Spleen (tissue), 11 donors: ENCODE measurements around the gene ZDHHC11. TPM values are rescaled to one million over a fixed set of nuclear protein-coding genes. Genes with fewer than 3 reads are reported as not detected.

Source experiments
- DNase-seq: peaks from one replicate; pipeline ENCODE4 v3.0.0-alpha.2; 2020
- H3K27ac ChIP-seq, 8 donors: fragments of 200-600 bp; sonication (generic) in 7 of 8; 1 replicate in 4 of 8; 2 replicates in 4 of 8; pipeline versions ENCODE4 v1.5.0 to v1.8.0; 2016 to 2021; ENCODE audit warnings: inconsistent platforms in 4 of 8, mild to moderate bottlenecking in 4 of 8, moderate library complexity in 1 of 8
- H3K27me3 ChIP-seq, 7 donors: fragments of 200-600 bp; sonication (generic) in 6 of 7; replicated peaks in 1 of 7; 1 replicate in 4 of 7; 2 replicates in 3 of 7; pipeline versions ENCODE4 v1.5.0 to v1.8.0; 2016 to 2021; ENCODE audit warnings: inconsistent platforms in 3 of 7, mild to moderate bottlenecking in 1 of 7
- H3K36me3 ChIP-seq, 6 donors: fragments of 200-600 bp; sonication (generic) in 5 of 6; 1 replicate in 4 of 6; 2 replicates in 2 of 6; pipeline versions ENCODE4 v1.5.0 to v1.8.0; 2016 to 2021; ENCODE audit warnings: inconsistent platforms in 2 of 6
- H3K4me1 ChIP-seq, 6 donors: fragments of 200-600 bp; sonication (generic) in 5 of 6; 1 replicate in 3 of 6; 2 replicates in 3 of 6; pipeline versions ENCODE4 v1.5.0 to v1.8.0; 2016 to 2021; ENCODE audit warnings: inconsistent platforms in 3 of 6
- H3K4me3 ChIP-seq, 8 donors: fragments of 200-600 bp; sonication (generic) in 7 of 8; 1 replicate in 4 of 8; 2 replicates in 4 of 8; pipeline versions ENCODE4 v1.5.0 to v1.8.0; 2016 to 2021; ENCODE audit warnings: inconsistent platforms in 4 of 8, mild to moderate bottlenecking in 4 of 8, moderate library complexity in 2 of 8
- H3K9me3 ChIP-seq, 8 donors: fragments of 200-600 bp; sonication (generic) in 7 of 8; 1 replicate in 4 of 8; 2 replicates in 4 of 8; pipeline versions ENCODE4 v1.5.0 to v1.8.0; 2016 to 2021; ENCODE audit warnings: inconsistent platforms in 4 of 8
- POLR2A ChIP-seq, 3 donors: fragments of 450-650 bp; IDR thresholded peaks; one replicate each; pipeline ENCODE4 v1.5.1; 2017; ENCODE audit warnings: antibody characterized with exemption in 3 of 3, mild to moderate bottlenecking in 1 of 3
- POLR2AphosphoS5 ChIP-seq, 3 donors: sonication (generic); formaldehyde crosslinking; IDR thresholded peaks; one replicate each; pipeline ENCODE4 v1.5.1; 2017; ENCODE audit warnings: antibody characterized with exemption in 3 of 3
- WGBS, 5 donors: extraction: QIAGEN DNeasy Blood & Tissue Kit in 3 of 5; methylation state at CpG; one replicate each; pipeline versions ENCODE4 v1.1.5 to v1.1.7; 2013 to 2018; 5-methylcytosine and 5-hydroxymethylcytosine counted together
- intact Hi-C: fragments of 100-400 bp; cut with DNase I; formaldehyde crosslinking; loops from one replicate; pipeline ENCODE4 v1.15.0; 2023; ENCODE audit warnings: low total_unique reads
- polyA plus RNA-seq, 3 donors: library from polyadenylated mRNA; stranded (reverse); fragments of 200-250 nt; gene quantifications; one replicate each; pipeline ENCODE4 v1.2.1, GENCODE V29; 2013
- total RNA-seq, 7 donors: library from RNA; depleted of rRNA in 3 of 7; stranded (reverse); fragments of >200 nt in 3 of 7; fragmentation: NEBNext Ultra II Directional in 4 of 7; extraction: Animal tissue kit (Norgen Biotek cat#: 25700) in 4 of 7; gene quantifications; one replicate each; pipeline versions ENCODE4 v1.1.0 to v1.2.1, GENCODE V29; 2016 to 2021
- TF ChIP-seq, protein P1 (sequence below), 11 experiments: fragments of 200-600 bp in 7 of 11; fragments of 450-650 bp in 4 of 11; sonication (generic) in 4 of 11; IDR thresholded peaks in 8 of 11; conservative IDR thresholded peaks in 3 of 11; 1 replicate in 7 of 11; 2 replicates in 4 of 11; pipeline versions ENCODE4 v1.4.0 to v1.8.0; 2016 to 2021; ENCODE audit warnings: antibody characterized with exemption in 11 of 11, inconsistent platforms in 4 of 11, mild to moderate bottlenecking in 1 of 11
- donor health status: healthy with polysubstance abuse.
- donor health status: DM: no; HTN: no; CAD: no; lungs with moderate emphysema.
- donor health status: DM: no; HTN: no; CAD: no.
- donor health status: Bipolar disorder and iron deficiency.
- donor health status: healthy.
- donor health status: DM: no; HTN: no; CAD: no.
- donor health status: DM: yes; HTN: yes; CAD: no.

ZDHHC11 gene
- total and polyA plus RNA-seq, 10 donors = 1.3 to 75.0 (median 6.4) TPM

DNA sequence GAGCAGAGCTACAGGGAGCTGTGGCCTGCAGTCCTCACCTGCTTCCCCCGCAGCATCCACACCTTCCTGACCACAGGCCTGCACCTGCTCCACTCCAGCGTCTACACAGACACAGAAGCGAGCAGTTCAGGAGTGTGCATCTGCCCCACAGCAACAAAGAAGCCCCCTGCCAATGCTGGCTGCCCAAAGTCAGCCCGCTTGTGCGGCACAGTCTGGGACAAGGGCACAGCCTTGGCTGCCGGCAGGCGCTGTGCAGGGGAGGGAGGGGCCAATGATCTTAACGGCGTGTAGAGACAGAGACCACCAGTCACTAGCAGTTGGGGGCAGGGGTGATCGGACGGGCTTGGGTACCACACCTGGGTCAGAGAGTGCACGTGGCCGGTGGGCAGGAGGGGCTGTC, 35.2 kb upstream of the ZDHHC11 start:
- peaks cover 8 to 100% (median 92%) of the 10 kb centered on the region in 6 donors for H3K36me3 ChIP-seq
- no peak overlapping the region for H3K27ac ChIP-seq
- peak; percentile 64 for DNase-seq
- 92 to 96% (median 93%) methylated on average over 12 to 13 of the region's 13 CpGs for WGBS, 5 donors
- no peaks in the 10 kb centered on the region for H3K9me3 ChIP-seq
- H3K27me3 ChIP-seq = no peaks in the 10 kb centered on the region
- intact Hi-C loops = no loop called here
- peaks cover under 1 to 13% (median 8%) of the 10 kb centered on the region in 6 donors for H3K4me1 ChIP-seq
- TF ChIP-seq POLR2A (IDR thresholded peaks at IDR 0.05) (no peak), POLR2AphosphoS5 (IDR thresholded peaks at IDR 0.05) (peak in 1 of 3 donors; percentile 15)
- H3K4me3 ChIP-seq = no peak overlapping the region

DNA sequence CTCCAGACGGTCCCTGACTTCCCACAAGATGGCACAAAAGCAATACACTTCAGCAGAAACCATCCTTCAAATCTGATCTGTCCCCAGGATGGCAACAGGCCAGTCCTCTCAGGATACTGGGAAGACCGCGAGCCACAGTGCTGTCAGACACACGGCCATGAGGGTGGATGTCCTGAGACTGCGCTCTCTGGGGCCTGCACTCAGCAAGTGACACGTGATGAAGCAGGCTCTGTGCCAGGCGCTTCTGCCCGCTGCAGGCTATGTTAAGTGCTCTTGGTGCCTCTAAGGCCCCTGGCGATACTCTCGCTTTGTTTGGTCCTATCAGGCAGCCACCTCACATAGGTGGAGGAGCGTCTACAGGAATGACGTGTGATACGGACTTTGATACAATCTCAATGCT, 34.7 kb upstream of the ZDHHC11 start:
- Histone ChIP-seq H3K4me3 (no peak overlapping the region), H3K36me3 (peaks cover 8 to 100% (median 93%) of the 10 kb centered on the region in 6 donors), H3K27ac (no peak overlapping the region), H3K27me3 (no peaks in the 10 kb centered on the region), H3K9me3 (no peaks in the 10 kb centered on the region), H3K4me1 (peaks cover 0 to 8% (median 3%) of the 10 kb centered on the region in 6 donors)
- WGBS, 5 donors = 81 to 89% (median 88%) methylated on average over 11 to 13 of the region's 13 CpGs
- peak; percentile 74 for DNase-seq
- no peak for TF ChIP-seq POLR2AphosphoS5 (IDR thresholded peaks at IDR 0.05)
- no peak for TF ChIP-seq POLR2A (IDR thresholded peaks at IDR 0.05)
- TF ChIP-seq, protein P1, sequence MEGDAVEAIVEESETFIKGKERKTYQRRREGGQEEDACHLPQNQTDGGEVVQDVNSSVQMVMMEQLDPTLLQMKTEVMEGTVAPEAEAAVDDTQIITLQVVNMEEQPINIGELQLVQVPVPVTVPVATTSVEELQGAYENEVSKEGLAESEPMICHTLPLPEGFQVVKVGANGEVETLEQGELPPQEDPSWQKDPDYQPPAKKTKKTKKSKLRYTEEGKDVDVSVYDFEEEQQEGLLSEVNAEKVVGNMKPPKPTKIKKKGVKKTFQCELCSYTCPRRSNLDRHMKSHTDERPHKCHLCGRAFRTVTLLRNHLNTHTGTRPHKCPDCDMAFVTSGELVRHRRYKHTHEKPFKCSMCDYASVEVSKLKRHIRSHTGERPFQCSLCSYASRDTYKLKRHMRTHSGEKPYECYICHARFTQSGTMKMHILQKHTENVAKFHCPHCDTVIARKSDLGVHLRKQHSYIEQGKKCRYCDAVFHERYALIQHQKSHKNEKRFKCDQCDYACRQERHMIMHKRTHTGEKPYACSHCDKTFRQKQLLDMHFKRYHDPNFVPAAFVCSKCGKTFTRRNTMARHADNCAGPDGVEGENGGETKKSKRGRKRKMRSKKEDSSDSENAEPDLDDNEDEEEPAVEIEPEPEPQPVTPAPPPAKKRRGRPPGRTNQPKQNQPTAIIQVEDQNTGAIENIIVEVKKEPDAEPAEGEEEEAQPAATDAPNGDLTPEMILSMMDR (IDR thresholded peaks at IDR 0.05 in 8 of 11, conservative IDR thresholded peaks at IDR 0.05 in 3 of 11) = no peak
- intact Hi-C loops = no loop called here

DNA sequence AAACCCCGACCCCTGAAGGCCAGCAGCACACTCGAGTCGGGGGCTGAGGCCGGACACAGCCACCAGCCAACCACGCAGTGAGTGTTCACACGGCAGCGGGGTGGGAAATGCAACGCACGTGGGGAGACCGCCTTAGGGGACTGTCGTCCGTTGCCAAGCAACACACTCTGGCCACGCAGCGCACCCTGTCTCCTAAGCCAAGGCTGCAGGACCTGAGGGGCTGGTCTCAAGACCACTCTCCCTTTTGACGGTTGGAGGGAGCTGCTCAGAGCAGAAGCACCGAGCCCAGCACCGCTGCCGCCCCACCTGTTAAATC, 34.3 kb upstream of the ZDHHC11 start:
- WGBS, 5 donors = 92 to 100% (median 93%) methylated on average over 4 to 18 of the region's 18 CpGs
- H3K27ac ChIP-seq = no peak overlapping the region
- peaks cover 8 to 99% (median 89%) of the 10 kb centered on the region in 6 donors for H3K36me3 ChIP-seq
- H3K27me3 ChIP-seq = no peaks in the 10 kb centered on the region
- no peak overlapping the region for H3K4me3 ChIP-seq
- TF ChIP-seq POLR2A (IDR thresholded peaks at IDR 0.05) (no peak), POLR2AphosphoS5 (IDR thresholded peaks at IDR 0.05) (no peak)
- TF ChIP-seq, protein P1 (IDR thresholded peaks at IDR 0.05 in 8 of 11, conservative IDR thresholded peaks at IDR 0.05 in 3 of 11) = no peak
- peak; percentile 58 for DNase-seq
- no peaks in the 10 kb centered on the region for H3K9me3 ChIP-seq
- intact Hi-C loops = no loop called here
- peaks cover 0 to 3% (median 0%) of the 10 kb centered on the region in 6 donors for H3K4me1 ChIP-seq

DNA sequence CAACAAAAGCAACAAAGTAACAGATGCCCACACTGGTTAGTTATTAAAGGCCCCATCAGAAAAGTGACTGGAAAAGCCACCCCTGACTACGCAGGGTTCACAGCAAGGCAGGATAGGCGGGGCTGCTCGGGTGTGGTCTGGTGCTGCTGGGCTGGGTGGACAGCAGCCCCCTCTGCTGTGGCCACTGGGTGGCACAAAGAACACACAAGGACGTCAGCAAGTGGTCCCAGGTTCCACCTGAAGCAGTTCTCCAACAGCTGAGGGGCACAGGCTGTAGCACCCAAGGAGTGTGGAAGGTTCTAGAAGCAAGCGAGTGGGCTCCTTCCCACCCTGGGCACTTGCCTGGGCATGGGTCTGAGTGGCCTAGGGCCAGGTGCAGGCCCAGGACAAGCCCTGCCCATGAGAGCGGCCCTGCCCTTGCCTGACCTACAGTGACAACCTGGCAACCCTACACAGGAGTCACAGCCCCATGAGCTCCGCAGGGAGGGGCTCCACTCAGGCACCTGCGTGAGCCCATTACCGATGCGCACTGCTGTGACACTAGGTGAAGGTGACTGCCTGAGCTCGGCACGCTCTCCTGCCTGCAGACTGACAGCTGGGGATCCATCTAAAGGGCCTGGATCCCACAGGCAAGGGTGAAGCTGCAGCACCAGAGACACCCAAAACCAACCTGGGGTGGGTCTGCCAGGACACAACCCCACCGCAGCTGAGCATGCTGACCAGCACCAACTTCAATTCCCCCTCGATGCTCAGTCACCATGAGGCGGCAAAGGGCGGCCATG, 33.8 kb upstream of the ZDHHC11 start:
- DNase-seq = peak; percentile 63
- Histone ChIP-seq H3K27ac (no peak overlapping the region), H3K4me1 (no peaks in the 10 kb centered on the region), H3K36me3 (peaks cover 8 to 93% (median 84%) of the 10 kb centered on the region in 6 donors), H3K4me3 (no peak overlapping the region), H3K27me3 (no peaks in the 10 kb centered on the region), H3K9me3 (no peaks in the 10 kb centered on the region)
- TF ChIP-seq, protein P1 (IDR thresholded peaks at IDR 0.05 in 8 of 11, conservative IDR thresholded peaks at IDR 0.05 in 3 of 11) = no peak
- peak in 1 of 3 donors; percentile 39 for TF ChIP-seq POLR2AphosphoS5 (IDR thresholded peaks at IDR 0.05)
- no peak for TF ChIP-seq POLR2A (IDR thresholded peaks at IDR 0.05)
- WGBS, 5 donors = 67 to 93% (median 91%) methylated on average over 6 to 16 of the region's 16 CpGs
- intact Hi-C loops = no loop called here
